HG02884 (cell line): ENCODE measurements around the gene NLRP12.
"Not testable (repeated sequence)": the region's sequence is repeated elsewhere in the genome, so short reads cannot be mapped to it uniquely, and the experiment has no call there.

Source experiments
- ATAC-seq: cut with Tn5 transposase; IDR thresholded peaks from one replicate; pipeline ENCODE4 v1.9.1; 2021; ENCODE audit warnings: mild to moderate bottlenecking, moderate library complexity; ENCODE audit not compliant: unreplicated experiment

NLRP12 gene

DNA sequence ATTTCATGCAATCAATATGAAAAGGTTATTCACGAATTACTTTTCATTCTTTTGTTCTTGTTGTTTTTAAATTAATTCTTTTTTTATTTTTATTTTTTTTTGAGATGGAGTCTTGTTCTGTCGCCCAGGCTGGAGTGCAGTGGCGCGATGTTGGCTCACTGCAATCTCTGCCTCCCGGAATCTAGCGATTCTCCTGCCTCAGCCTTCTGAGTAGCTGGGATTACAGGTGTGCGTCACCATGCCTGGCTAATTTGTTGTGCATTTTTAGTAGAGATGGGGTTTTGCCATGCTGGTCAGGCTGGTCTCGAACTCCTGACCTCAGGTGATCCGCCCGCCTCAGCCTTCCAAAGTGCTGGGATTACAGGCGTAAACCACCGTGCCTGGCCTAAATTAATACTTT is 16.1 kb upstream of the NLRP12 start:
- ATAC-seq, result not testable (repeated sequence)

DNA sequence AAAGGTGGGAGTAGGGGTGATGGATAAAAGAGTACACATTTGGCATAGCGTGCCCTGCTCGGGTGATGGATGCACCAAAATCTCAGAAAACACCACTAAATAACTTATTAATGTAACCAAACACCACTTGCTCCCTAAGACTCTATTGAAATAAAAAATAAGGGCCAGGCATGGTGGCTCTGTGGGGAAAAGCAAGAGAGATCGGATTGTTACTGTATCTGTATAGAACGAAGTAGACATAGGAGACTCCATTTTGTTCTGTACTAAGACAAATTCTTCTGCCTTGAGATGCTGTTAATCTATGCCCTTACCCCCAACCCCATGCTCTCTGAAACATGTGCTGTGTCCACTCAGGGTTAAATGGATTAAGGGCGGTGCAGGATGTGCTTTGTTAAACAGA is 14.3 kb upstream of the NLRP12 start:
- not testable (repeated sequence) for ATAC-seq

GRCh38 chr19:53832861-53833260 is 8.7 kb upstream of the NLRP12 start:
- not testable (repeated sequence) for ATAC-seq

GRCh38 chr19:53828531-53828930 is 4.4 kb upstream of the NLRP12 start:
- ATAC-seq, result no peak

DNA sequence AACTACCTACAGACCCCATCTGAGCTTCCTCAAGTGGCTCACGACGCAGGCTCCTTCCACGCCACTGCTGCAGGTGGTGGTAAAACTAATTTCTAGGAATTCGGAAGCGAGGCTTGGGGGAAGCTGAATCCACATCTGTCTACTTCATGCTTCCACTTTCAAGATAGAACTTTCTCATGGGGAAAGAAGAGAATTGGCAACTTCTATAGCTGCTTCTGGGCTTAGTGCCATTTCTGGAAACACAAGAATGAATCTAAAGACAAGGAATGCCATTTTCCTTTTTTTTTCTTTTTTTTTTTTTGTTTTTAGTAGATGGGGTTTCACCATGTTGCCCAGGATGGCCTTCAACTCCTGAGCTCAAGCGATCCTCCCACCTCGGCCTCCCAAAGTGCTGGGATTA is 2.8 kb upstream of the NLRP12 start:
- no peak for ATAC-seq

DNA sequence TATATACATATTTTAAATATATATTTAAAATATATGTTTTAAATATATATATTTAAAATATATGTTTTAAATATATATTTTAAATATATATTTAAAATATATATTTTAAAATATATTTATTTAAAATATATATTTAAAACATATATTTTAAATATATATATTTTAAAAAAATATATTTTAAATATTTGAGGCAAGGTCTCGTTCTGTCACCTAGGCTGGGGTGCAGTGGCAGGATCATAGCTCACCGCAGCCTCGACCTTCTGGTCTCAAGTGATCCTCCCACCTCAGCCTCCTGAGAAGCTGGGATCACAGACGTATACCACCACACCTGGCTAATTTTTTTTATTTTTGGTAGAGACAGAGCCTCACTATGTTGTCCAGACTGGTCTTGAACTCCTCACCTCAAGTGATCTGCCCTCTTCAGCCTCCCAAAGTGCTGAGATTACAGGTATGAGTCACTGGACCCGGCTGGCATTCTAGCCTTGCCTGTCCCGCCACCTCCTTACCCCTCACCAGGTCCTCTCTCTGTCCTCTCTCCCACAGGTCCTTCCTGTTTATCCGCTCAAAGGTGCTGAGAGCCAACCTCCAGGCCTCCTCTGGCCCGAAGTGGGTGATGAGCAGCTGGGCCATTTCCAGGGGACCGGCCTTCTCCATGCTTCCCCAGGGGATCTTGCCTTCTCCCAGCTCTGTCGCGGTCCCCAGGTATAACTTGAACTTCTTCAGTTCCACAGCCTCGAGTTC is 564 bp downstream of the NLRP12 start:
- no peak for ATAC-seq

GRCh38 chr19:53819861-53820260 is 4.3 kb downstream of the NLRP12 start:
- ATAC-seq, result no peak

DNA sequence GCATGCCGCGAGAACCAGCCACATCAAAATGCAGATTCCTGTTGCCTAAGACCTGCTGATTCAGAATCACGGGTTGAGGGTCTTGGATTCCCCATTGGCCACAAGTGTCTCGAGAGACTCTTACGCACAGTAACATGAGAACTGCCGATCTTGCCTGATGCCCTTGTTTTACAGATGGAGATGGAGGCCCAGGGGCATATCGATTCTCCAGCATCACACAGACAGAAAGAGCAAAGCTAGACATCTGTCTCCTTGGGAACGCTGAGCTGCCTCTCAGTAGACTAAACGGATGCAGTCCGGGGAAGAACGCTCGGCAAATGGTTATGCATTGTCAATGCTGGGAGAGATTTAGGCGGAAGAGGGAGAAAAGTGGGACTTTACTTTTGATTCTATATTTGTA is 5.4 kb downstream of the NLRP12 start:
- no peak for ATAC-seq

- no peak for ATAC-seq
Observed at GRCh38 chr19:53813996-53814395, 10.1 kb downstream of the NLRP12 start.

GRCh38 chr19:53812335-53812734 is 11.8 kb downstream of the NLRP12 start:
- ATAC-seq, result no peak

DNA sequence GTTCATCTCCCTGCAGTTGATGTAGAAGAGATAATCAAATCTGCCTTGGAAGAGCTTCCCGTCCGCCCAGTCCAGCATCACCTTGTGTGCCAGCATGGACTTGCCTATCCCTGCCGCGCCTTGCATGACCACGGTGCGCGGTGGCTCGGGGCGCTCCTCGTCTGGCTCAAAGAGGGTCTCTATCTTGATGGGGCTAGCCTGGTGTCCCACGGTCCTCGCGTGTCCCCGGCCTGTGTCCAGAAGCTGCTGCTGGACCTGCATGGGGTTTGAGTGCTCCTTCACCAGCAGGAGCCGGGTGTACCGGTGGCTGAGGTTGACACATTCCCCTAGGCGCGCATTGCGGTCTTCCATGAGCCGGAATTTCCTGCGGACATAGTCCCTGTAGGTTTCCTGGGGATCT is 13.2 kb downstream of the NLRP12 start:
- no peak for ATAC-seq

GRCh38 chr19:53810187-53810546 is 13.9 kb downstream of the NLRP12 start:
- no peak for ATAC-seq

GRCh38 chr19:53809518-53810186 is 14.5 kb downstream of the NLRP12 start:
- no peak for ATAC-seq

GRCh38 chr19:53808710-53809125 is 15.4 kb downstream of the NLRP12 start:
- ATAC-seq, result no peak

DNA sequence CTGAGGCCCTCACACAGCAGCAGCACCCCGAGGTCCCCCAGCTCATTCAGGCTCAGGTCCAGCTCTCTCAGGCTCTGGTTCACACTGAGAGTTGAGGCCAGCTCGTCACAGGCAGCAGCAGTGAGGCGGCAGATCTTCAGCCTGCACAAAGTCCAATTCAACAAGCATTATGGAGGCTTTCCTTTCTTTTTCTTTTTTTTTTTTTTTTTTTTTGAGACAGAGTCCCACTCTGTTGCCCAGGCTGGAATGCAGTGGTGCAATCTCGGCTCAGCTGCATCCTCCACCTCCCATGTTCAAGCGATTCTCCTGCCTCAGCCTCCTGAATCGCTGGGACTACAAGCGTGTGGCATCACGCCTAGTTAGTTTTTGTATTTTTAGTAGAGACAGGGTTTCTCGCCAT is 22.9 kb downstream of the NLRP12 start:
- ATAC-seq, result no peak

DNA sequence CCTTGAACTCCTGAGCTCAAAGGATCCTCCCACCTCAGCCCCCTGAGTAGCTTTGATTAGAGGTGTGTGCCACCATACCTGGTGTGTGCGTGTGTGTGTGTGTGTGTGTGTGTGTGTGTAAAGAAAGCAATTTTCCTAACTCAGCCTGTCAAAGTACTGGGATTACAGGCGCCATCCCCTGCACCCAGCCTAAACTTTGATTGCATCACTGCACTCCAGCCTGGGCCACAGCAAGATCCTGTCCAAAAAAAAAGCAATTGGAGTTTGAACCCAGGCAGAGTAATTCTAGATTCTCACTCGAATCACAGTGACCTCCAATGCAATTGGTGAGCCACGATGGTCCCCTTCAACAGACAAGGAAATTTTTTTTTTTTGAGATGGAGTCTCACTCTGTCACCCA is 29.1 kb downstream of the NLRP12 start:
- ATAC-seq, result no peak

- ATAC-seq, result peak; percentile 75
Observed at GRCh38 chr19:53792721-53793433, 31.2 kb downstream of the NLRP12 start.

DNA sequence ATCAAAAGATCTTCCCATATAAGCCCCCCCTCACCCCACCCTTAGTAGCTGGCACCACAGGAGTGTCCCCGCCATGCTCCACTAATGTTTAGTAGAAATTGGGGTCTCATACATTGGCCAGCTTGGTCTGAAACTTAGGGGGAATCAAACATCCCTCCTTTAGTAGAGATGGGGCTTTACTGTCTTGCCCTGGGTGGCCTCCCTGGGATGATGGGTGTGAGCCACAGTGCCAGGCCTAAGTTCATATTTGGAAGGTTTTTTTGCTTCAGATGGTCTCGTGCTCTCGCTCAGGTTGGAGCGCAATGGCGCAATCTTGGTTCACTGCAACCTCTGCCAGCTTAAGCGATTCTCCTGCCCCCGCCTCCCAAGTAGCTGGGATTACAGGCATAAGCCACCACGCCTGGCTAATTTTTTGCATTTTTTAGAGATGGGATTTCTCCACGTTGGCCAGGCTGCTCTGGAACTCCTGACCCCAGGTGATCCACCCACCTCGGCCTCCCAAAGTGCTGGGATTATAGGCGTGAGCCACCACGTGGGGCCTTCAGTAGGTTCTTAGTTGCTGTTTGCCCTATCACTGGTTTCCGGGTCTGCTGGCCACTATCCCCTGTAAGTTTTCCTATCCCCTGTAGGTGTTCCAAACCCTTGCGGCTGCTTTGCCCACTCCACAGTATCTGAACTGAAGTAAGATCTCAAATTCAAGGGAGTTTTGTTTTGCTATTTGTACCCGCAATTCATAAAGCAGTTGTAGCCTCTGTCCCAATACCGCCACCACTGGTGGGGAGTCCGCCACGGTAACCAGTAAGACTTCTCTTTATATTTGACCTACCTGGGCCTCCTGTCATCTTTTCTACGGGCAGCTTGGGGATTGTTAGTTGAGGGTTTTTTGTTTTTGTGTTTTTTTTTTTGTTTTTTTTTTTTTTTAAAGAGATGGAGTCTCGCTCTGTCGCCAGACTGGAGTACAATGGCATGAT is 34.1 kb downstream of the NLRP12 start:
- ATAC-seq, result no peak

- ATAC-seq, result no peak
Observed at GRCh38 chr19:53787266-53787665, 36.8 kb downstream of the NLRP12 start.

DNA sequence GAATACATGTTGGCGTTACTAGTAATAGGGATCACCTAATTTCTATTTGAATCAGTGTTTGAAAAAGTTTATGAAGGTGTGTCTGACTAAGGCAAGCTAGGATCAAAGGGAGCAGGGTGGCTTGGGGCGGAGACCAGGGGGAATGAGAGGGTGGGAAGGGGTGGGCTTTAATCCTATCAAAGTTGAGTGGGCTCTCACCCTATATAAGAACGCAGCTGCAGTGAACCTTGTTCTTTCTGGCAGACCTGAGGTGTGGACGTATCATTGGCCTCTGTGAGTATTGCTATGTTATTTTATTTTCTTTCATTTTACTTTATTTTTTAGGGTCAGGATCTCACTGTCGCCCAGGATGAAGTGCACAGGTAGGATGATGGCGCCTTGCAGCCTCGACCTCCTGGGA is 37.4 kb downstream of the NLRP12 start:
- ATAC-seq, result no peak
